Measurements from ENCODE around the gene RBMX. TPM values are rescaled to one million over a fixed set of nuclear protein-coding genes. Genes with fewer than 3 reads are reported as not detected.

The RBMX gene
- 131 and 189 TPM in 2 replicates for total RNA-seq

GRCh38 chrX:136880452-136881013, at the start of gene RBMX:
Gene RBMX (minus strand): TSS chrX:136880725. CDS start chrX:136879427, 1,298 bp downstream.

Small RNA genes within 50 kb of the gene (small RNA-seq; reads per million reads assigned to genes)
- gene SNORD61 = not detected

Other genes with a start within 250 kb of the RBMX start
- gene CD40LG, start 232.6 kb downstream of the RBMX start, total RNA-seq = not detected in 2 replicates
- gene ARHGEF6, start 99.8 kb downstream of the RBMX start, total RNA-seq = under 0.01 TPM in 2 replicates
- not detected in 2 replicates for gene GPR101, start 153.3 kb upstream of the RBMX start, total RNA-seq